Neural cell (in vitro differentiated cells): ENCODE data around the gene PEAK1. TPM values are rescaled to one million over a fixed set of nuclear protein-coding genes. Genes with fewer than 3 reads are reported as not detected.

ENCODE experiments used
- H2AFZ ChIP-seq: fragments of 200-600, 300-800 bp; sonication (generic), shearing (Covaris generic); 2 replicates; pipeline ENCODE4 v1.6.0; 2014; ENCODE audit warnings: low read depth, mild to moderate bottlenecking, antibody characterized with exemption, low read length, moderate library complexity
- H3F3A ChIP-seq: fragments of 200-600 bp; shearing (Covaris generic); 2 replicates; pipeline ENCODE4 v1.6.1; 2016; ENCODE audit warnings: mild to moderate bottlenecking, moderate library complexity, mixed read lengths, antibody characterized with exemption, low read length; ENCODE audit not compliant: insufficient read depth, poor library complexity, severe bottlenecking
- H3K27ac ChIP-seq: fragments of 200-600, 300-800 bp; sonication (generic), shearing (Covaris generic); 2 replicates; pipeline ENCODE4 v1.5.1; 2014; ENCODE audit warnings: mild to moderate bottlenecking, low read length, moderate library complexity
- H3K27me3 ChIP-seq: fragments of 300-800, 200-600 bp; sonication (generic), shearing (Covaris generic); 2 replicates; pipeline ENCODE4 v1.6.0; 2014; ENCODE audit warnings: mild to moderate bottlenecking, low read depth, low read length, moderate library complexity; ENCODE audit not compliant: insufficient read depth
- H3K36me3 ChIP-seq: fragments of 300-800, 200-600 bp; sonication (generic), shearing (Covaris generic); 2 replicates; pipeline ENCODE4 v1.5.1; 2014; ENCODE audit warnings: mild to moderate bottlenecking, antibody characterized with exemption, low read length, moderate library complexity; ENCODE audit not compliant: insufficient read depth
- H3K4me2 ChIP-seq: fragments of 300-800, 200-600 bp; sonication (generic), shearing (Covaris generic); 2 replicates; pipeline ENCODE4 v1.6.0; 2014; ENCODE audit warnings: mild to moderate bottlenecking, low read length
- H3K4me3 ChIP-seq: fragments of 300-800, 200-600 bp; sonication (generic), shearing (Covaris generic); 2 replicates; pipeline ENCODE4 v1.5.1; 2014; ENCODE audit warnings: mild to moderate bottlenecking, low read length, moderate library complexity
- H3K79me2 ChIP-seq: fragments of 200-600 bp; shearing (Covaris generic); replicated peaks from 2 replicates; pipeline ENCODE4 v1.6.0; 2014; ENCODE audit warnings: mild to moderate bottlenecking, low read length, moderate library complexity; ENCODE audit not compliant: insufficient read depth
- H3K9ac ChIP-seq: fragments of 300-800, 200-600 bp; sonication (generic), shearing (Covaris generic); 2 replicates; pipeline ENCODE4 v1.6.1; 2016; ENCODE audit warnings: mild to moderate bottlenecking, low read length, mixed read lengths
- H3K9me2 ChIP-seq: fragments of 200-600 bp; shearing (Covaris generic); 2 replicates; pipeline ENCODE4 v1.6.1; 2016; ENCODE audit warnings: mild to moderate bottlenecking, low read length, mixed read lengths; ENCODE audit not compliant: insufficient read depth
- H3K9me3 ChIP-seq: fragments of 200-600, 300-800 bp; sonication (generic), shearing (Covaris generic); 2 replicates; pipeline ENCODE4 v1.6.1; 2016; ENCODE audit warnings: mild to moderate bottlenecking, mixed run types, low read length, moderate library complexity, mixed read lengths
- H4K20me1 ChIP-seq: fragments of 200-600 bp; shearing (Covaris generic); 2 replicates; pipeline ENCODE4 v1.6.1; 2016; ENCODE audit warnings: mild to moderate bottlenecking, mixed run types; ENCODE audit not compliant: insufficient read depth
- EP300 ChIP-seq: fragments of 450-650 bp; conservative IDR thresholded peaks from 2 replicates; pipeline ENCODE4 v1.6.1; 2014; ENCODE audit warnings: antibody characterized with exemption, mild to moderate bottlenecking, moderate library complexity; ENCODE audit not compliant: poor library complexity, severe bottlenecking
- EZH2 ChIP-seq: fragments of 200-600, 300-800 bp; shearing (Covaris generic), sonication (generic); IDR thresholded peaks from 2 replicates; pipeline ENCODE4 v1.6.1; 2014; ENCODE audit warnings: antibody characterized with exemption, low read length, borderline replicate concordance, mild to moderate bottlenecking; ENCODE audit not compliant: insufficient read depth, poor library complexity, severe bottlenecking
- MXI1 ChIP-seq: fragments of 450-650 bp; conservative IDR thresholded peaks from 2 replicates; pipeline ENCODE4 v1.6.1; 2014; ENCODE audit warnings: antibody characterized with exemption, mild to moderate bottlenecking; ENCODE audit not compliant: poor library complexity, severe bottlenecking
- POLR2AphosphoS5 ChIP-seq: IDR thresholded peaks from 2 replicates; pipeline ENCODE4 v1.6.1; 2012
- RAD21 ChIP-seq: fragments of 450-650 bp; conservative IDR thresholded peaks from 2 replicates; pipeline ENCODE4 v1.6.1; 2014; ENCODE audit warnings: antibody characterized with exemption, mild to moderate bottlenecking, moderate library complexity
- SMC3 ChIP-seq: fragments of 450-650 bp; conservative IDR thresholded peaks from 2 replicates; pipeline ENCODE4 v1.6.1; 2014; ENCODE audit warnings: antibody characterized with exemption, mild to moderate bottlenecking, moderate library complexity; ENCODE audit not compliant: poor library complexity
- TAF1 ChIP-seq: IDR thresholded peaks from 2 replicates; pipeline ENCODE4 v1.6.1; 2012; ENCODE audit warnings: low read depth
- polyA plus RNA-seq: library from polyadenylated mRNA; depleted of rRNA; stranded (reverse); fragments of >200 nt; gene quantifications from 2 replicates; pipeline ENCODE4 v1.2.3, GENCODE V29; 2014
- TF ChIP-seq, protein P1 (sequence below): IDR thresholded peaks from 2 replicates; pipeline ENCODE4 v1.6.1; 2012; ENCODE audit warnings: borderline replicate concordance
- TF ChIP-seq, protein P2 (sequence below): fragments of 450-650 bp; IDR thresholded peaks from 2 replicates; pipeline ENCODE4 v1.5.1; 2014; ENCODE audit warnings: antibody characterized with exemption, mild to moderate bottlenecking, moderate library complexity; ENCODE audit not compliant: poor library complexity, severe bottlenecking

PEAK1 gene
- polyA plus RNA-seq, 1 donor from 2014 or later: 5.8 TPM

DNA sequence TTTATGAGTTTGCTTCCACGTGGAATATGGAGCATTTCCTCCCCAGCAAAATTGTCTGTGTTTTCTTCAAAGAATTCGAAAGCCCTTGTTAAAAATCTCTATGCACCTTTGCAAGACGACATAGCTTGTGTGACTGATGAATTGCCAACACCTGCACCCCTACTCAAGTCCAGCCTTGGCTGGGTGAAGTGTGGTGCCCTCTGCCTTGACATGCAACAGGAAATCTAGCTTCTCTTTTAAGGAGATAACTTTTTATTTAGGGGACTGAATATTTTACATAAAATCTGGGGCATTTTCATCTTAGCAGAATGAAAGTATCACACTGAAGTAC is 1.4 kb upstream of the PEAK1 start:
- Histone ChIP-seq H3K4me3 (peak overlapping the region; percentile 88), H3K9me3 (no peaks in the 10 kb centered on the region), H2AFZ (no peak overlapping the region), H4K20me1 (no peaks in the 10 kb centered on the region), H3K36me3 (no peaks in the 10 kb centered on the region), H3K4me2 (peak overlapping the region; percentile 90), H3K9ac (peak overlapping the region; percentile 89), H3K27ac (peak overlapping the region; percentile 96), H3K79me2 (peaks cover 67% of the 10 kb centered on the region), H3F3A (peaks cover 5% of the 10 kb centered on the region), H3K9me2 (no peaks in the 10 kb centered on the region), H3K27me3 (no peaks in the 10 kb centered on the region)
- TF ChIP-seq MXI1: peak; percentile 90
- no peak for TF ChIP-seq EP300

DNA sequence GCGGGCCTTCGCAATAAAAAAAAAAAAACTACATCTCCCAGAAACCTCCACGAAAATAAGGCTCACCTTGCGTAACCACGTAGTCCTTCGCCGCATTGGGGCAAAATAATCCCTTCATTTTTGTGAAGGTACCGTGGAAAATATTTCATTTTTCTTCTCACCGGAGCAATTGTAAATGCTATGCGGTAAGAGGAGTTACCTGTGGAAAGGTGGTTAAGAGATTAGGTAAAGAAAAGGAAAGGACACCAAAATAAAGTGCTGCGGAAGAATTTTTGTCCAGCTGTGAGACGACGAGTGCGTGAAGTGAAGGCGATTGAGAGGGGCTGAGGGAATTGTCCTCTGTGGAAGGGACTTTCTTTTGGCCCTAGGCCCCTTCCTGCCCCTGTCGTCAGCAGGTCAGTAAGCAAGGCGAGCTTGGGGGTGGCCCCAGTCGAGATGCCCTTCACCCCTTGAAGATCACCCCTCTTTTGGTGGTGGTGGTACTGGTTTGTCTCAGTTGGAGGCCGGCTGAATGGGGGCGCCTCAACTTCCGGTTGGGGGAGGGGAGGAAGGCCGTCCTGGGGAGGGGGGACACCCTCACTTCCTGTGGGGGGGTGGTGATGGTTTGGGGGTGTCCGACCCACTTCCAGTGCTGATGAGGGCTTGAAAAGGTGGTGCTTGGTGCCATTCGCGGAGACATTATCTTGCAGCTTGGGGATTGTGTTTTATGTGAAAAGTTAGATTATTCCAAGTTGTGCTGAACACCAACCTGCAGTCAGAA is 886 bp upstream of the PEAK1 start, which contains the start of gene HMG20A:
HMG20A (plus strand) TSS at position 279 of the 760 bp plus-strand sequence. CDS start 37,520 bp downstream, outside the sequence.
- H3K27ac ChIP-seq: peak within 1 kb of the TSS; percentile 96
- peaks cover 5% of the 10 kb centered on the region for H3F3A ChIP-seq
- H4K20me1 ChIP-seq: no peaks in the 10 kb centered on the region
- H3K27me3 ChIP-seq: no peaks in the 10 kb centered on the region
- TF ChIP-seq RAD21 (no peak), EZH2 (no peak), EP300 (no peak), TAF1 (peak; percentile 60), POLR2AphosphoS5 (peak; percentile 89), SMC3 (peak; percentile 49), MXI1 (no peak)
- TF ChIP-seq, protein P1, sequence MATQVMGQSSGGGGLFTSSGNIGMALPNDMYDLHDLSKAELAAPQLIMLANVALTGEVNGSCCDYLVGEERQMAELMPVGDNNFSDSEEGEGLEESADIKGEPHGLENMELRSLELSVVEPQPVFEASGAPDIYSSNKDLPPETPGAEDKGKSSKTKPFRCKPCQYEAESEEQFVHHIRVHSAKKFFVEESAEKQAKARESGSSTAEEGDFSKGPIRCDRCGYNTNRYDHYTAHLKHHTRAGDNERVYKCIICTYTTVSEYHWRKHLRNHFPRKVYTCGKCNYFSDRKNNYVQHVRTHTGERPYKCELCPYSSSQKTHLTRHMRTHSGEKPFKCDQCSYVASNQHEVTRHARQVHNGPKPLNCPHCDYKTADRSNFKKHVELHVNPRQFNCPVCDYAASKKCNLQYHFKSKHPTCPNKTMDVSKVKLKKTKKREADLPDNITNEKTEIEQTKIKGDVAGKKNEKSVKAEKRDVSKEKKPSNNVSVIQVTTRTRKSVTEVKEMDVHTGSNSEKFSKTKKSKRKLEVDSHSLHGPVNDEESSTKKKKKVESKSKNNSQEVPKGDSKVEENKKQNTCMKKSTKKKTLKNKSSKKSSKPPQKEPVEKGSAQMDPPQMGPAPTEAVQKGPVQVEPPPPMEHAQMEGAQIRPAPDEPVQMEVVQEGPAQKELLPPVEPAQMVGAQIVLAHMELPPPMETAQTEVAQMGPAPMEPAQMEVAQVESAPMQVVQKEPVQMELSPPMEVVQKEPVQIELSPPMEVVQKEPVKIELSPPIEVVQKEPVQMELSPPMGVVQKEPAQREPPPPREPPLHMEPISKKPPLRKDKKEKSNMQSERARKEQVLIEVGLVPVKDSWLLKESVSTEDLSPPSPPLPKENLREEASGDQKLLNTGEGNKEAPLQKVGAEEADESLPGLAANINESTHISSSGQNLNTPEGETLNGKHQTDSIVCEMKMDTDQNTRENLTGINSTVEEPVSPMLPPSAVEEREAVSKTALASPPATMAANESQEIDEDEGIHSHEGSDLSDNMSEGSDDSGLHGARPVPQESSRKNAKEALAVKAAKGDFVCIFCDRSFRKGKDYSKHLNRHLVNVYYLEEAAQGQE: peak; percentile 87
- TF ChIP-seq, protein P2, sequence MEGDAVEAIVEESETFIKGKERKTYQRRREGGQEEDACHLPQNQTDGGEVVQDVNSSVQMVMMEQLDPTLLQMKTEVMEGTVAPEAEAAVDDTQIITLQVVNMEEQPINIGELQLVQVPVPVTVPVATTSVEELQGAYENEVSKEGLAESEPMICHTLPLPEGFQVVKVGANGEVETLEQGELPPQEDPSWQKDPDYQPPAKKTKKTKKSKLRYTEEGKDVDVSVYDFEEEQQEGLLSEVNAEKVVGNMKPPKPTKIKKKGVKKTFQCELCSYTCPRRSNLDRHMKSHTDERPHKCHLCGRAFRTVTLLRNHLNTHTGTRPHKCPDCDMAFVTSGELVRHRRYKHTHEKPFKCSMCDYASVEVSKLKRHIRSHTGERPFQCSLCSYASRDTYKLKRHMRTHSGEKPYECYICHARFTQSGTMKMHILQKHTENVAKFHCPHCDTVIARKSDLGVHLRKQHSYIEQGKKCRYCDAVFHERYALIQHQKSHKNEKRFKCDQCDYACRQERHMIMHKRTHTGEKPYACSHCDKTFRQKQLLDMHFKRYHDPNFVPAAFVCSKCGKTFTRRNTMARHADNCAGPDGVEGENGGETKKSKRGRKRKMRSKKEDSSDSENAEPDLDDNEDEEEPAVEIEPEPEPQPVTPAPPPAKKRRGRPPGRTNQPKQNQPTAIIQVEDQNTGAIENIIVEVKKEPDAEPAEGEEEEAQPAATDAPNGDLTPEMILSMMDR: no peak
- H3K9ac ChIP-seq: peak within 1 kb of the TSS; percentile 89
- H2AFZ ChIP-seq: peak within 1 kb of the TSS; percentile 86
- H3K36me3 ChIP-seq: no peaks in the 10 kb centered on the region
- H3K79me2 ChIP-seq: peaks cover 62% of the 10 kb centered on the region
- H3K4me3 ChIP-seq: peak within 1 kb of the TSS; percentile 88
- no peaks in the 10 kb centered on the region for H3K9me3 ChIP-seq
- peak within 1 kb of the TSS; percentile 90 for H3K4me2 ChIP-seq
- H3K9me2 ChIP-seq: no peaks in the 10 kb centered on the region
